Mesendoderm (in vitro differentiated cells): ENCODE measurements around the gene CCL5. TPM values are rescaled to one million over a fixed set of nuclear protein-coding genes. Genes with fewer than 3 reads are reported as not detected.

Experiments
- DNase-seq: peaks from one replicate; pipeline ENCODE4 v3.0.0; 2013
- H2AK5ac ChIP-seq: 2 replicates; pipeline ENCODE4 v1.6.1; 2013; ENCODE audit warnings: low read length, inconsistent platforms
- H2BK120ac ChIP-seq: 2 replicates; pipeline ENCODE4 v1.6.1; 2013; ENCODE audit warnings: low read depth, mild to moderate bottlenecking, low read length, moderate library complexity, mixed read lengths
- H2BK15ac ChIP-seq: replicated peaks from 2 replicates; pipeline ENCODE4 v1.6.1; 2013; ENCODE audit warnings: low read depth, mild to moderate bottlenecking, moderate library complexity
- H2BK5ac ChIP-seq: 2 replicates; pipeline ENCODE4 v1.6.1; 2013; ENCODE audit warnings: low read length, inconsistent platforms
- H3K18ac ChIP-seq: 2 replicates; pipeline ENCODE4 v1.6.1; 2013; ENCODE audit warnings: mild to moderate bottlenecking, low read length, mixed read lengths
- H3K23ac ChIP-seq: one replicate; pipeline ENCODE4 v1.6.1; 2013; ENCODE audit warnings: low read length
- H3K27ac ChIP-seq: 2 replicates; pipeline ENCODE4 v1.5.1; 2013; ENCODE audit warnings: low read depth, mild to moderate bottlenecking, inconsistent platforms, low read length, moderate library complexity
- H3K27me3 ChIP-seq: 2 replicates; pipeline ENCODE4 v1.6.1; 2013; ENCODE audit warnings: low read length, control low read depth, mild to moderate bottlenecking, inconsistent platforms; ENCODE audit not compliant: insufficient read depth, poor library complexity
- H3K36me3 ChIP-seq: 2 replicates; pipeline ENCODE4 v1.6.1; 2013; ENCODE audit warnings: low read length, inconsistent platforms; ENCODE audit not compliant: control insufficient read depth, insufficient read depth
- H3K4ac ChIP-seq: one replicate; pipeline ENCODE4 v1.6.1; 2013; ENCODE audit warnings: low read depth, mild to moderate bottlenecking, low read length, moderate library complexity
- H3K4me1 ChIP-seq: 2 replicates; pipeline ENCODE4 v1.6.1; 2013; ENCODE audit warnings: low read depth, low read length, inconsistent platforms; ENCODE audit not compliant: control insufficient read depth
- H3K4me2 ChIP-seq: 2 replicates; pipeline ENCODE4 v1.6.1; 2013; ENCODE audit warnings: low read length
- H3K4me3 ChIP-seq: 2 replicates; pipeline ENCODE4 v1.5.1; 2013; ENCODE audit warnings: mild to moderate bottlenecking, low read length
- H3K56ac ChIP-seq: one replicate; pipeline ENCODE4 v1.6.1; 2013; ENCODE audit warnings: low read length
- H3K79me1 ChIP-seq: 2 replicates; pipeline ENCODE4 v1.6.1; 2013; ENCODE audit warnings: low read length, inconsistent platforms
- H3K79me2 ChIP-seq: 2 replicates; pipeline ENCODE4 v1.6.1; 2013; ENCODE audit warnings: mild to moderate bottlenecking, low read length; ENCODE audit not compliant: control insufficient read depth, insufficient read depth
- H3K9ac ChIP-seq: 2 replicates; pipeline ENCODE4 v1.6.1; 2013; ENCODE audit warnings: low read length, inconsistent platforms
- H4K5ac ChIP-seq: one replicate; pipeline ENCODE4 v1.6.1; 2013; ENCODE audit warnings: low read length
- H4K8ac ChIP-seq: one replicate; pipeline ENCODE4 v1.6.1; 2013; ENCODE audit warnings: low read depth, mild to moderate bottlenecking, control low read depth, low read length, moderate library complexity
- WGBS: extraction: QIAGEN DNeasy Blood & Tissue Kit; methylation state at CpG from one replicate; pipeline ENCODE4 v1.1.7; 2013; ENCODE audit warnings: low lambda C conversion rate, missing lambda C conversion rate; ENCODE audit not compliant: insufficient coverage; ENCODE audit errors: extremely low coverage; 5-methylcytosine and 5-hydroxymethylcytosine counted together
- polyA plus RNA-seq, 2 experiments: library from polyadenylated mRNA; stranded (reverse); fragments of 200-250 nt; gene quantifications; one replicate each; pipeline ENCODE4 v1.2.3, GENCODE V29; 2013

Gene CCL5
- polyA plus RNA-seq (2013, experiment 1 of 2): not detected
- not detected for polyA plus RNA-seq (2013, experiment 2 of 2)

DNA sequence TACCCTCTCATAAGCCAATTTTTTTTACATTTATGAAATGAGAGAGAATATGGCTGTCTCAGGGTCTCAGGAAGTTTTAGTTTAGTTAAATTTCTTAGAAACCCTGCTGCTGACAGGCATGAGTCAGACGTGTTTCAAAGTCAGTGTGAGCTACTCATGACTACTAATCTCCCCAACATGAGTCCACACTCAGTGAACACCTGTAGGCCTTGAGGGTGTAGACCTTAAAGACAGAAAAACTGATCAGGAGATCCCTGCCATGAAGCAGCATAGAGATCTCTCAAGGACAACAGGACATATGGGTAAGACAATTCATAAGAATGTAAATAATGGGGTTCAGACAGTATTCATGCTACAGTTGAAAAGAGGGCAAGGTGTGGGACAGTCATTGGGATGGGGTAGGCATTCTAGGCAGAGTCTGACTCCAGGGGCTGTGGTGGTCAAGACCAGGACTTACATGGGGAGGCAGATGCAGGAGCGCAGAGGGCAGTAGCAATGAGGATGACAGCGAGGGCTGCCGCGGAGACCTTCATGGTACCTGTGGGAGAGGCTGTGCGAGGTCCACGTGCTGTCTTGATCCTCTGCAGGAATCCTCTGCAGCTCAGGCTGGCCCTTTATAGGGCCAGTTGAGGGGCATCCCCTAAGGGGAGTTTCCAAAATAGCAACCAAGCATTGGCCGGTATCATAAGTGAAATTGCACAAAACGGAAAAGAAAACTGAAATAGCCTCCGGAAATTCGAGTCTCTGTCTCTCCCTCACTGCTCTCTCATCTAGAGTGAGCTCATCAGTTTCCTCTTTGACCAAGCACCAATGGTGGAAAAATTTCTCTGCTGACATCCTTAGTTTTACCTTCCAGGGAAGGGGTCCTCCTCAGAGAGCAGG, at the start of gene CCL5:
Gene CCL5 (minus strand): TSS at position 588 of the 882 bp plus-strand sequence.
- Histone ChIP-seq H3K9ac (no peak within 1 kb of the TSS), H2BK5ac (no peak within 1 kb of the TSS), H3K27me3 (no peaks in the 10 kb centered on the region), H3K79me1 (no peaks in the 10 kb centered on the region), H3K27ac (no peak within 1 kb of the TSS), H3K4me1 (no peaks in the 10 kb centered on the region), H3K4me2 (no peak within 1 kb of the TSS), H4K5ac (no peak within 1 kb of the TSS), H3K4ac (no peak within 1 kb of the TSS), H2BK120ac (no peak within 1 kb of the TSS), H3K56ac (no peak within 1 kb of the TSS), H2AK5ac (no peak within 1 kb of the TSS), H3K18ac (no peak within 1 kb of the TSS), H3K23ac (no peak within 1 kb of the TSS), H3K79me2 (no peaks in the 10 kb centered on the region), H2BK15ac (no peak within 1 kb of the TSS), H4K8ac (no peak within 1 kb of the TSS), H3K36me3 (no peaks in the 10 kb centered on the region), H3K4me3 (no peak within 1 kb of the TSS)
- WGBS: no CpG with 5 or more reads among the region's 11 CpGs
- DNase-seq: no peak

DNA sequence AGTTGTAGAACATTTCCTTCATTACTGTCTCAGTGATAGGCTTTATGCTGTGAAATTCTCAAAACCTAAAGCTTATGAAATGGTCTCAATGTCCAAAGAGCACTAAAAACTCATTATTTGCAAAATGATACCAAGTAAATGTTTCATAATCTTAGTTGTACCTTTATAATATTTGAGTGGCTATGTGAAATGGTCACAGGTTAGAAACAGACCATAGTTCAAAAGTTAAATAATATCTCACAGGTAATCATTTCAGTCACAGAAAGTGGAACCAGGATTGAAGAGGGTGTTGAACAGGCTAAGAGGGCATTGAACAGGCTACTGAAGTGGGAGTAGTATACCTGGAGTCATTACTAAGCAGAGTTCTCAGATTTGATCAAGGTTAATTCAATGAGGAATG, 47.6 kb upstream of the CCL5 start:
- Histone ChIP-seq H2BK120ac (no peak overlapping the region), H3K56ac (no peak overlapping the region), H2BK15ac (no peak overlapping the region), H3K18ac (no peak overlapping the region), H3K9ac (no peak overlapping the region), H3K79me1 (no peaks in the 10 kb centered on the region), H2AK5ac (no peak overlapping the region), H3K27ac (no peak overlapping the region), H3K36me3 (no peaks in the 10 kb centered on the region), H3K23ac (no peak overlapping the region), H4K8ac (no peak overlapping the region), H3K79me2 (no peaks in the 10 kb centered on the region), H3K4me1 (peaks cover 3% of the 10 kb centered on the region), H3K27me3 (no peaks in the 10 kb centered on the region), H3K4me2 (no peak overlapping the region), H2BK5ac (no peak overlapping the region), H3K4me3 (no peak overlapping the region), H3K4ac (no peak overlapping the region), H4K5ac (no peak overlapping the region)
- DNase-seq: no peak

DNA sequence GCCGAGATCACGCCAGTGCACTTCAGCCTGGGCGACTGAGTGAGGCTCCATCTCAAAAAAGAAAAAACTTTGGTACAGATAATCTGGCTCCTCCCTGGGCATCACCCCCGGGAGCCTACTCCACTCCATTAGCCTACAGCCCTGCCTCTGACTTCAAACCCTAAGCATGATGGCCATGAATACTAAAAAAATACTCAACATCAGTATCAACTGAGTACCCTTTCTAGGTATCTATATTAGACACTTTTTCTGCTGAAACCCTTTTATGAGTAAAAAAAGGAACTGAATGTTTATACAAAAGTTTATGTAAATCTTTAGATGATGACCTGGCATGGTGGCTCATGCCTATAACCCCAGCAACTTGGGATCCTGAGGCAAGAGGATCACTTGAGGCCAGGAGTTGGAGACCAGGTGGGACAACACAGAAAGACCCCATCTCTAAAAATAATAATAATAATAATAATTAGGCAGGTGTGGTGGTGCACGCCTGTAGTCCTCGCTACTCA, 43.5 kb upstream of the CCL5 start:
- Histone ChIP-seq H4K5ac (no peak overlapping the region), H2BK5ac (no peak overlapping the region), H2BK15ac (no peak overlapping the region), H2BK120ac (no peak overlapping the region), H3K9ac (no peak overlapping the region), H3K27ac (no peak overlapping the region), H3K36me3 (no peaks in the 10 kb centered on the region), H3K79me1 (no peaks in the 10 kb centered on the region), H3K23ac (no peak overlapping the region), H3K4me1 (no peaks in the 10 kb centered on the region), H3K56ac (no peak overlapping the region), H3K4me3 (no peak overlapping the region), H3K4ac (no peak overlapping the region), H3K79me2 (no peaks in the 10 kb centered on the region), H3K4me2 (no peak overlapping the region), H3K27me3 (no peaks in the 10 kb centered on the region), H3K18ac (no peak overlapping the region), H4K8ac (no peak overlapping the region), H2AK5ac (no peak overlapping the region)
- no peak for DNase-seq
- no CpG with 5 or more reads among the region's 6 CpGs for WGBS

DNA sequence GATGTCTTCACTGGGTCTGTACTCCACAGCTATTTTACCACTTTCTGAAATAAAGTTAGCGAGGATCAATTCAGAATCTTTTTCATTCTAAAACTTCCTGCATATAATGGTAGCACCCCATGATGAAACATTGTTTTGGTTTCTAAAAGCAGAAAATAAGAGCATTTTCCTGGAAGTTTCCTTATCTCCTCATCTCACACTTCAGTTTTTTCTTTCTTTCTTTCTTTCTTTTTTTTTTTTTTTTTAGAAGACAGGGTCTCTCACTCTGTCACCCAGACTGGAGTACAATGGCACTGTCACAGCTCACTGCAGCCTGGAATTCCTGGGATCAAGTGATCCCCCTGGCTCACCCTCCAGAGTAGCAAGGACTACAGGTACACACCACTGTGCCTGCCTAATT, 40.1 kb upstream of the CCL5 start:
- Histone ChIP-seq H3K4me3 (no peak overlapping the region), H2BK5ac (no peak overlapping the region), H3K27me3 (no peaks in the 10 kb centered on the region), H3K18ac (no peak overlapping the region), H3K79me1 (no peaks in the 10 kb centered on the region), H2AK5ac (no peak overlapping the region), H3K4me1 (no peaks in the 10 kb centered on the region), H3K36me3 (no peaks in the 10 kb centered on the region), H4K5ac (no peak overlapping the region), H3K23ac (no peak overlapping the region), H3K9ac (no peak overlapping the region), H2BK15ac (no peak overlapping the region), H4K8ac (no peak overlapping the region), H2BK120ac (no peak overlapping the region), H3K4ac (no peak overlapping the region), H3K56ac (no peak overlapping the region), H3K27ac (no peak overlapping the region), H3K79me2 (no peaks in the 10 kb centered on the region), H3K4me2 (no peak overlapping the region)
- no CpG with 5 or more reads among the region's 1 CpG for WGBS
- DNase-seq: no peak

DNA sequence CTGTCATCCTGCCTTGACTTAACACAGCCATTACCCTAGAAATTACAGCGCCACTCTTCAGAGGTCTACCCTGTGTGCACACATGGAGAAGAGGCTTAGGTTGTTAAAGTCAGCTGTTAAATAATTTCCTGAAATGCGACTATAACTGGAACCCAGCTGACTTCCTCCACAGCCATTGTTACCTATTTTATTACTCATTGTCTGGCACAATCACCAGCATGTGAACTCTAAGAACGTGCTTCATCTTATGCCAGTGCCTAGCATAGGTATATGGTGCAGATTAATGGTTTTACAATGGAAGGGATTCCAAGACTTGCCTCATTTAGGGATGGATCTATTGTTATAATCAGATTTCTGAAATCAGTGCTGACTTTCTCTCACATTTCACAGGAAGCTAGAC, 38.5 kb upstream of the CCL5 start:
- WGBS: no CpG with 5 or more reads among the region's 3 CpGs
- no peak overlapping the region for H2AK5ac ChIP-seq
- H3K9ac ChIP-seq: no peak overlapping the region
- H3K4me1 ChIP-seq: no peaks in the 10 kb centered on the region
- no peak overlapping the region for H3K4me3 ChIP-seq
- H3K56ac ChIP-seq: no peak overlapping the region
- H3K23ac ChIP-seq: no peak overlapping the region
- H3K79me1 ChIP-seq: no peaks in the 10 kb centered on the region
- H4K8ac ChIP-seq: no peak overlapping the region
- H2BK5ac ChIP-seq: no peak overlapping the region
- no peak overlapping the region for H3K4me2 ChIP-seq
- no peak for DNase-seq
- no peak overlapping the region for H3K27ac ChIP-seq
- H3K36me3 ChIP-seq: no peaks in the 10 kb centered on the region
- H3K27me3 ChIP-seq: no peaks in the 10 kb centered on the region
- H4K5ac ChIP-seq: no peak overlapping the region
- H3K4ac ChIP-seq: no peak overlapping the region
- no peak overlapping the region for H3K18ac ChIP-seq
- no peak overlapping the region for H2BK15ac ChIP-seq
- no peaks in the 10 kb centered on the region for H3K79me2 ChIP-seq
- no peak overlapping the region for H2BK120ac ChIP-seq
